HG03175 (cell line): Measurements from ENCODE around the gene CFAP221.

ENCODE experiments used
- ATAC-seq: cut with Tn5 transposase; IDR thresholded peaks from one replicate; pipeline ENCODE4 v1.9.1; 2021; ENCODE audit warnings: mild to moderate bottlenecking, moderate library complexity; ENCODE audit not compliant: unreplicated experiment

Gene CFAP221

DNA sequence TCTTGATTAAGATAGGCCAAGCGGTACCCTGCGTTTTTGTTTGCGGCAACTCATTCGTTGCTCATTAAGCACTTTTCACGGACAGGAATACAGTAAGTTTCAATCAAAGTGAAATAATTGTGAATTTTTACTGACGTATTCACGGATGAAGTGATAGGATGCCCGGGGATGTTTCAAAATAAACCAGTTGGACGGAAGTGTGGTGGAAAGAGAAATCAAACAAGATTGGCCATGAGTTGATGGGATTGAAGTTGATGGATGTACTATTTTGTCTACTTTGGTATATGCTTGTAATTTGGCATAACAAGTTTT is 135.2 kb downstream of the CFAP221 start:
- ATAC-seq: no peak

DNA sequence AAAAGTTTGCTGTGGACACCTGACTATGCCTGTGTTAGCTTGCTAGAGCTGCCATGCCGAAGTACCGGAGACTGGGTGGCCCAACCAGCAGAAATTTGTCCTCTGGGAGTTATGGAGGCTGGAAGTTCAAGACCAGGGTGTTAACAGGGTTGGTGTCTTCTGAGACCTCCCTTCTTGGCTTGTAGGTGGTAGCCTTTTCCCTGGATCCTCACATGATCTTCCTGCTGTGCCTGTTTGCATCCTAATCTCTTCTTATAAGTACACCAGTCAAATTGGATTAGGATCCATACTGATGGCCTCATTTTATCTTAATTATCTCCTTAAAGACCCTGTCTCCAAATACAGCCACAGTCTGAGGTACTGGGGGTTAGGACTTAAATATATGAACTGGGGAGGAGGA is 135.6 kb downstream of the CFAP221 start:
- no peak for ATAC-seq

GRCh38 chr2:119680457-119681202 is 136.4 kb downstream of the CFAP221 start:
- ATAC-seq: no peak

GRCh38 chr2:119681203-119681867 is 137.1 kb downstream of the CFAP221 start:
- ATAC-seq: no peak

DNA sequence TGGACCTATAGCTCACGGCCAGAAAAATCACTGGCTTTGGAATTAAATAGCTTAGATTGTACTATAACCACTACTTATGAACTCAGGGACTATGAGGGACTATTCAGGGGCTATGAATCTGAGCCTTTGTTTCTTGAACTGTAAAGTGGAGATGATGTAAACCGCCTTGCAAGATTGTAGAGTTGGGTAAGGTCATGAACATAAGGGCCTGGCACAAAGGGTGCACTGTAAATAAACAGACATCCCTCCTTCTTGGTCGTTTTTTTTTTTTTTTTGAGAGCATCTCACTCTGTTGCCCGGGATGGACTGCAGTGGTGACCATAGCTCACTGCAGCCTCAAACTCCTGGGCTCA is 137.6 kb downstream of the CFAP221 start:
- no peak for ATAC-seq

- ATAC-seq: no peak
Observed at GRCh38 chr2:119682578-119682977, 138.3 kb downstream of the CFAP221 start.

DNA sequence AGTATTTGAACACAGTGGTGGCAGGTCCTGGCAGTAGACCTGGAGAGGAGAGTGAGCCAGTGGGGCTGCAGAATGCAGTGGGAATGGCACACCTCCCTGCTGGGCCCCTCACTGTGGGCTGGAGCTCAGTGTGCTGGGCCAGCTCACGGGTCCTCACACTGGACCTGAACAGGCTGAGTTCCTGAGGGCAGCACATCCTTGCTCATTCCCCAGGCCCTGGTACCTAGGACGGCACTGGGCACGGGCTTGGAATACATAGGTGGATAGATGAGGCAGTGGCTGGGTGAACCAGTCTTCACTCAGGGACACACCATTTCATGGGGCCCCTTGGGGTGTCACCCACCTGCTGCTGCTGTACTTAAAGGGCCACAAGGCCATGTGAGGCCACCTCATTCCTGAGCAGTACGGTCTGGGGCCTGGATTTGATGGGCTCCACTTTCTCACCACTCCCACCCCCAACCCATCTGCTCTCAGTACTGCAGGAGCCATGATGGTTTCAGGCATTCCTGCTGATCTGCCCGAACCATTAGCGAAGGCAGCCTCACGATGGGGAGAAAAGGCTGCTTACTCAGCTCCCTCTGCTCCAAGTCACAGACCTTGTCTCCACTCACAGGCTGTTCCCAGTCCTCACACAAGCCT is 138.9 kb downstream of the CFAP221 start:
- no peak for ATAC-seq

DNA sequence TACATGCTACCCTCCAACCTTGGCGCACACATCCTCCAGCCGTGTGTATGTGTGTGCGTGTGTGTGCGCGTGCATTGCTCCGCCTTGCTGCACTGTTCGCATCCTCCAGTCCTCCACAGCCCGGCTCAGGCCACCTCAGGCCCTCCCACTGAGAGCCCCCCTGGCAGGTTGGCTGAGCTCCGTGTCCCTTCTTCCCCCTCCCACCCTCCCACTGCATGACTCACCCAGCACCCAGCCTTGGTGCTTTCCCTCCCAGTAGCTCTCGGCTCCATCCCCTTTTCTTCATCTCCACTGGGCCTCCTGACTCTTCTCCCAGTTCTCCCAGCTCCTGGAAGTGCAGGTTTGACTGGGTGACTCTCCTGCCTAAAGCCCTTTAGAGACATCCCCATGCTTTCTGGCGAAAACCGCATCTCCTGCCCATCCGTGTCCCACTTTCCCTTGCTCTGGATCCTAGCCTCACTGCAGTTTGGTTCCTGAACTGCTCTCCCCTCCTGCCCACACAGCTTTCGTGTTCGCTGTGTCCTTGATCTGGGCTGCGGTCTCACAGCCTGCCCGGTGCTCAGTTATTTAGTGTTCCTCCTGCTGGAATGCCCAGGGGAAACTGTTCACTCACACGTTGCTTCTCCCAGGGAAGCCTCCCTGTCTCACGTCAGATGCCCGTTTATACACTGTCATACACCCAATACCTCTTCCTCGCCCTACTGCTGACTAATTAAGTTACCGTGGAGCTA is 139.6 kb downstream of the CFAP221 start:
- ATAC-seq: no peak

GRCh38 chr2:119684518-119684917 is 140.3 kb downstream of the CFAP221 start:
- no peak for ATAC-seq

- ATAC-seq: no peak
Observed at GRCh38 chr2:119688616-119689015, 144.4 kb downstream of the CFAP221 start.

DNA sequence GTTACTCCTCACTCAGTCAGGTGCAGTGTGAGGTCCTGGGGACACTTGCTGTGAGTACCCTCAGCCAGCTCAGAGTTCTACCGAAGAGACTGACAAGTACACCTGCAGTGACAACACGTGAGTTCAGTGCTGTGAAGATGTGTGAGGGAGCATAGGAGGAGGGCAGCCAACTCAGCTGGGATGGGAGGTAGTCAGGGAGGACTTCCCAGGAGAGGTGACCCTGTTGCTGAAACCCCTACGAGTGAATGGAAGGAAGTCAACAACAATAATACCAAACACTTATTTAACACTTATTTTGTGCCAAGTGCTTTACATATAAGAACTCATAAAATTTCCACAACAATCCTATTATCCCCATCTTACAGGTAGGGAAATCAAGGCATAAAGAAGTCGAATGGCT is 145.0 kb downstream of the CFAP221 start:
- no peak for ATAC-seq

DNA sequence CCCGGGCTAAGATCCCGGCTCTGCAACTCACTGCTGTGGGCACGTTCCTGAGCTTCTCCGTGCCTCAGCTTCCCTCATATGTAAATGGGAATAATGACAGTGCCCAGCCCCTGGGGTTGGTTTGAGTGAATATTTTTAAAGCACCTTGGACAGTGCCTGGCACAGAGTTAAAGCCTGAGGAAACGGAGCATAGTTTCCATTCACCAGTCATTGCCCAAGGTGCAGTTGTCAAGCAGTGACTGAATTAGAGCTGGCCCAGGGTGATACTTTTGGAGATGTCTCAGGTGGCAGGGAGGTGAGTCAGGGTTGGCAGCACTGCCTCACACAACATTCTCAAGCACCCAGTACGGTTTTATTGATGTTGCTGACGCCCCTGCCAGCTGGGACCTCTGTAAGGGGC is 146.9 kb downstream of the CFAP221 start:
- no peak for ATAC-seq

DNA sequence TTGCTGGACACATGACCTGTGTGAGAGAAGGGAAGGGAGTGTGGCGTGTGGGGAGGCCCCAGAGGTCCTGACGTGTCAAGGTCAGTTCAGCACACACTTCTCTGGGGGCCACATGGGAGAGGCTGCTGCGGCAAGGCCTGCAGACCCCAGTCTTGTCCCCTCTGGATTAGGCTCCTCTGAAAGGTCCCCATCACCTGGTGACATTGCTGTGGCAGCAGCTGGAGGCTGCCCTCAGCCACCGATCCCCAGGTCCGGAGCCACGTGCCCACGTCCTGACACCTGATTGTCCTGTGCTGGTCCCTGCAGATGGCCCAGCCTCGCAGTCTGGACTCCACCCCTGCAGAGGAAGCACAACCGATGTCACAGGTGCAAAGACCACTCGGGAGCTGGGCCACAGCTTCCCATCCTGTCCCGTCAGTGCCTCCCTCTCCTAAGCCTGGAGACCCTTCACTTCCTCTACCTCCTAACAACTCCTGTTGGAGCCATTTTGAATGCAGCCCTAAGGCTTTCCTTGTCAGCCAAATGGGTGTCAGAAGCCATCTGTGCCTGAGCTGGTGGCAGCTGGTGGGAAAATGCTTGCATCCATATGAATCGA is 147.5 kb downstream of the CFAP221 start:
- ATAC-seq: no peak

DNA sequence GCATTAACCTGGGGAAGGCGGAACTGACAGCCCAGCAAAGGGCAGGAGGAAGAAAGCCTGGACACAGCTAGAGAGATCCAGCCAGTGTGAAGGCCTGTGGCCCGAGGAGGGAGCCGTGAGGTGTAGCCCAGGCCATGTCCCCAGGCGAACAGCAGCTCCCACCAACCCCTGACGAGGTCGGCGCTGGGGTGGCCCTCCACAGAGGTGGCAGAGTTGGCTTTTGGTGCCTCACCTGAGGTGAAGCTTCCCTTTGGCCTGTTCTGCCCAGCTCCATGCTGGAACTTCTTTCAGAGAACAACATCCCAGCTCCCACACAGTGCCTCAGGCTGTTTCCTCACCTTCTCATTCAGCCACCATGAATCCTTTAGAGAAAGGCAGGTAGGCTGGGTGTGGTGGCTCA is 148.1 kb downstream of the CFAP221 start:
- no peak for ATAC-seq

- ATAC-seq: no peak
Observed at GRCh38 chr2:119692954-119693353, 148.7 kb downstream of the CFAP221 start.

DNA sequence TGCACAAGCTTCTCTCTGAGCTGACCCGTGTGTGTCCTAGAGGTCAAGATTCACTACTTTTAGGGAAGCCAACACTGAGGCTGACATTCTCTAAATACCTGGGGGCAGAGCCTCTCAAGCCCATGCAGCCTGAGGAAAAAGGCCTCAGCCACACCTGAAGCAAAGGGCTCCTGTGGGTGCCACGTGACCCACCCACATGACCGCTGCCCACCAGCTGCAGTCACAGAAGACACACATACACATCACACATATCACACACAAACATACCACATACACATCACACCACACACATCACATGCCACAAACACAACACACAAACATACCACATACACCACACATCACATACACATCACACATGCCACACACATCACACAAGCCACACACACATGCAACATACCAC is 149.3 kb downstream of the CFAP221 start:
- ATAC-seq: no peak

- ATAC-seq: no peak
Observed at GRCh38 chr2:119693967-119694366, 149.7 kb downstream of the CFAP221 start.

- no peak for ATAC-seq
Observed at GRCh38 chr2:119694470-119694844, 150.2 kb downstream of the CFAP221 start.

DNA sequence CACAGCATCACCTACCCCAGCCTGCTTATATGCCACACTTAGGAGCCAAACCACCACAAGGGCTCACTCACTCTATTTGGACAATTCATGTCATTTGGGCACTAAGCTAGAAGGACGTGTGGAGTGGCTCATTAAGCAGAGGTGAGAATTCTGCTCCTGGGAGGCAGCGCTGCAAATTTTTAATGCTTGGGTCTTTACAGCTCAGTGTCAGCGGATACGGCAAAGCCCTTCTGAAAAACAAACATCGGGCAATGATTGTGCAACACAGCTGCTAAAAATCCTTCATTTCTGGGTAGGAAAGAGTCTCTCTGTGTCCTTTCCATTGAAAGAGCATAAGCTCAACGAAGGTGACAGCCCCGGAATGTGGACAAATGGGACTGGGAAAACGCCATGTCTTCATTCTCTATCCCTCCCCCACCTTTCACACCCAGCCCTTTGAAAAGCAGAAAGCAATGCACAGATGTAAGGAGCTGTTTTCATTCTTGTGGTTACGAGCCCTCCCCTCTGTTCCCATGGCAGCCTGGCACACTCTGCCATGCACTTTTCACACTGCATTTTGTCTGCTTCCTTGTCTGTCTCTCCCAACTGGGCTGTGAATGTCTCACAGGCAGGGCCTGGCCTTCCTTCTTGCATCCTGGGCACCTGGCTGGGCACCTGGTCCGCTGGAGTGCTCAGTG is 150.7 kb downstream of the CFAP221 start:
- ATAC-seq: no peak

DNA sequence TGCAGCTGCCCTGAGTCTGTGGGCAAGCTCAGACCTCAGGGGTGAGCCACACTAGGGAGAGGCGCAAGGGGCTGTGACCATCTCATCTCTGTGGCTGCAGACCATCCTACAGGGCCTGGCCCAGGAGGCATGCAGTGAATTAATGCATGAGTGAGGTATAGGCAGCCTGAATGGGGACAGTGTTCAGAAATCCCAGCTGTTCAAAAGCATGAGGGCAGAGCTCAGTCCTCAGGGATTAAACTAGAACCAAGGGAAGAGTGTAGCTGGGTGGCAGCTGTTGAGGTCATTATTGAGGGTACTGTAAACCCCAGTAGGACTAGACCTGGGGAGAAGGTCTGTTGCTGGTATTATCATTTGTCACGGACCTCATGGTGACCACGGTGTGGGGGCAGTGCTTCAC is 151.8 kb downstream of the CFAP221 start:
- ATAC-seq: no peak

- no peak for ATAC-seq
Observed at GRCh38 chr2:119696494-119697030, 152.3 kb downstream of the CFAP221 start.
